Esophagus squamous epithelium (tissue), 5 donors: ENCODE results near the gene SLC16A9. TPM values are rescaled to one million over a fixed set of nuclear protein-coding genes. Genes with fewer than 3 reads are reported as not detected.

Experiments used
- DNase-seq: peaks from one replicate; lab custom pipeline; 2025; lab: John Stamatoyannopoulos, UW
- H3K27ac ChIP-seq, 4 donors: fragments of 200-600 bp; sonication (generic); one replicate each; pipeline ENCODE4 v1.5.1; 2016 to 2019; ENCODE audit warnings: mild to moderate bottlenecking in 1 of 4
- H3K27me3 ChIP-seq, 4 donors: fragments of 200-600 bp; sonication (generic); 1 replicate in 3 of 4; 2 replicates in 1 of 4; pipeline versions ENCODE4 v1.5.1 to v1.6.0; 2017 to 2021; ENCODE audit warnings: antibody characterized with exemption in 1 of 4
- H3K36me3 ChIP-seq, 3 donors: fragments of 200-600 bp; sonication (generic); one replicate each; pipeline ENCODE4 v1.5.1; 2016 to 2019
- H3K4me1 ChIP-seq, 3 donors: fragments of 200-600 bp; sonication (generic); one replicate each; pipeline ENCODE4 v1.5.1; 2017 to 2019
- H3K4me3 ChIP-seq, 4 donors: fragments of 200-600 bp; sonication (generic); 1 replicate in 3 of 4; 2 replicates in 1 of 4; pipeline ENCODE4 v1.5.1; 2016 to 2019; ENCODE audit warnings: mild to moderate bottlenecking in 2 of 4, moderate library complexity in 1 of 4
- H3K9me3 ChIP-seq, 3 donors: fragments of 200-600 bp; sonication (generic); one replicate each; pipeline ENCODE4 v1.5.1; 2016 to 2019
- POLR2A ChIP-seq, 4 donors: fragments of 450-650 bp; IDR thresholded peaks; one replicate each; pipeline ENCODE4 v1.6.1; 2017; ENCODE audit warnings: antibody characterized with exemption in 4 of 4, mild to moderate bottlenecking in 4 of 4, moderate library complexity in 3 of 4
- WGBS, 2 donors: methylation state at CpG; one replicate each; pipeline ENCODE4 v1.1.5; 2018; 5-methylcytosine and 5-hydroxymethylcytosine counted together
- intact Hi-C: fragments of 100-400 bp; cut with DNase I; formaldehyde crosslinking; loops from one replicate; pipeline ENCODE4 v1.15.0; 2022
- total RNA-seq, 4 donors: library from RNA; depleted of rRNA; stranded (reverse); fragments of >200 nt; gene quantifications; one replicate each; pipeline ENCODE4 v1.1.0, GENCODE V29; 2016
- TF ChIP-seq, protein P1 (sequence below), 6 experiments: fragments of 450-650 bp in 4 of 6; fragments of 200-600 bp in 2 of 6; sonication (generic) in 2 of 6; IDR thresholded peaks; one replicate each; pipeline ENCODE4 v1.5.1; 2016 to 2019; ENCODE audit warnings: antibody characterized with exemption in 6 of 6, mild to moderate bottlenecking in 4 of 6, moderate library complexity in 4 of 6
- donor health status: DM: yes; HTN: yes; CAD: no.

The SLC16A9 gene
- total RNA-seq, 4 donors from 2014 or later: 7.8 to 25.6 (median 15.0) TPM

- peaks cover 0 to 29% (median 9%) of the 10 kb centered on the region in 3 donors for H3K4me1 ChIP-seq
- WGBS, 2 donors: 50 to 72% methylated on average over 3 of the region's 3 CpGs
- H3K27ac ChIP-seq: no peak overlapping the region
- no peak for TF ChIP-seq POLR2A (IDR thresholded peaks at IDR 0.05)
- TF ChIP-seq, protein P1, sequence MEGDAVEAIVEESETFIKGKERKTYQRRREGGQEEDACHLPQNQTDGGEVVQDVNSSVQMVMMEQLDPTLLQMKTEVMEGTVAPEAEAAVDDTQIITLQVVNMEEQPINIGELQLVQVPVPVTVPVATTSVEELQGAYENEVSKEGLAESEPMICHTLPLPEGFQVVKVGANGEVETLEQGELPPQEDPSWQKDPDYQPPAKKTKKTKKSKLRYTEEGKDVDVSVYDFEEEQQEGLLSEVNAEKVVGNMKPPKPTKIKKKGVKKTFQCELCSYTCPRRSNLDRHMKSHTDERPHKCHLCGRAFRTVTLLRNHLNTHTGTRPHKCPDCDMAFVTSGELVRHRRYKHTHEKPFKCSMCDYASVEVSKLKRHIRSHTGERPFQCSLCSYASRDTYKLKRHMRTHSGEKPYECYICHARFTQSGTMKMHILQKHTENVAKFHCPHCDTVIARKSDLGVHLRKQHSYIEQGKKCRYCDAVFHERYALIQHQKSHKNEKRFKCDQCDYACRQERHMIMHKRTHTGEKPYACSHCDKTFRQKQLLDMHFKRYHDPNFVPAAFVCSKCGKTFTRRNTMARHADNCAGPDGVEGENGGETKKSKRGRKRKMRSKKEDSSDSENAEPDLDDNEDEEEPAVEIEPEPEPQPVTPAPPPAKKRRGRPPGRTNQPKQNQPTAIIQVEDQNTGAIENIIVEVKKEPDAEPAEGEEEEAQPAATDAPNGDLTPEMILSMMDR (IDR thresholded peaks at IDR 0.05): no peak
- DNase-seq: no peak
- intact Hi-C loops: no loop called here
- H3K9me3 ChIP-seq: no peaks in the 10 kb centered on the region
- H3K4me3 ChIP-seq: no peak overlapping the region
- no peaks in the 10 kb centered on the region for H3K36me3 ChIP-seq
- H3K27me3 ChIP-seq: peaks cover 0 to 32% (median 0%) of the 10 kb centered on the region in 4 donors
Measured at GRCh38 chr10:59711871-59712494, 2.3 kb upstream of the SLC16A9 start.

DNA sequence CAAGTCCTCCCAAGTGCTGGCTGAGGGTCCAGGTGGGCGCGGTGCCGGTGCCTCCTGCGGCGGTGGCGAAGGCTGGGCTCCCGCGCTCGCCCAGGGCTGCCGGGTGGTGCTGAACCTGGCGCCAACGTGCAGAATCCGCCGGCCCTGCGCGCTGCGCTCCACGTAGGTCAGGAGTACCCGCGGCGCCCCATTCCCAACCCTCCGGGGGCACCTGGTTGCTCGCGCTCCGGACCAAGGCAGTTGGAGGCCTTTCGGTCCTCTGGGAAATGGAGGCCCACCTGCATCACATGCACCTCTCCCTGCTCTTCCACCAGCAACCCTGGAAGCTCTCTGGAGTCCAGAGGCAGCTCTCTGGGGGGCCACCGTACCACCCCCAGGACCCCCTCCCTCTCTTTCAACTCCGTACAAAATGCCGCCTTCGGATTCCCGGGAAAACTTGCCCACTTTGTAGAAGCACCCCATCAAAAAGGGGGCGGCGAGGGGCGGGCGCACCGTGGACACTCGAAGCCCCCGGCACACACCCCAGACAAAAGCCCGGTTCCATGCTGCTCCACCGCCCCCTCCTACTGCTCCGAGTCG is 745 bp downstream of the SLC16A9 start:
- 0% methylated on average over 6 to 16 of the region's 42 CpGs for WGBS, 2 donors
- Histone ChIP-seq H3K9me3 (no peaks in the 10 kb centered on the region), H3K4me1 (peaks cover 0 to 29% (median 9%) of the 10 kb centered on the region in 3 donors), H3K27me3 (peaks cover 0 to 32% (median 0%) of the 10 kb centered on the region in 4 donors), H3K36me3 (no peaks in the 10 kb centered on the region), H3K4me3 (peak overlapping the region; percentile 59 to 77 (median 68)), H3K27ac (peak overlapping the region in 3 of 4 donors; percentile 16 to 70 (median 65))
- intact Hi-C loops: no loop called here
- no peak for TF ChIP-seq POLR2A (IDR thresholded peaks at IDR 0.05)
- TF ChIP-seq, protein P1 (IDR thresholded peaks at IDR 0.05): no peak
- no peak for DNase-seq

DNA sequence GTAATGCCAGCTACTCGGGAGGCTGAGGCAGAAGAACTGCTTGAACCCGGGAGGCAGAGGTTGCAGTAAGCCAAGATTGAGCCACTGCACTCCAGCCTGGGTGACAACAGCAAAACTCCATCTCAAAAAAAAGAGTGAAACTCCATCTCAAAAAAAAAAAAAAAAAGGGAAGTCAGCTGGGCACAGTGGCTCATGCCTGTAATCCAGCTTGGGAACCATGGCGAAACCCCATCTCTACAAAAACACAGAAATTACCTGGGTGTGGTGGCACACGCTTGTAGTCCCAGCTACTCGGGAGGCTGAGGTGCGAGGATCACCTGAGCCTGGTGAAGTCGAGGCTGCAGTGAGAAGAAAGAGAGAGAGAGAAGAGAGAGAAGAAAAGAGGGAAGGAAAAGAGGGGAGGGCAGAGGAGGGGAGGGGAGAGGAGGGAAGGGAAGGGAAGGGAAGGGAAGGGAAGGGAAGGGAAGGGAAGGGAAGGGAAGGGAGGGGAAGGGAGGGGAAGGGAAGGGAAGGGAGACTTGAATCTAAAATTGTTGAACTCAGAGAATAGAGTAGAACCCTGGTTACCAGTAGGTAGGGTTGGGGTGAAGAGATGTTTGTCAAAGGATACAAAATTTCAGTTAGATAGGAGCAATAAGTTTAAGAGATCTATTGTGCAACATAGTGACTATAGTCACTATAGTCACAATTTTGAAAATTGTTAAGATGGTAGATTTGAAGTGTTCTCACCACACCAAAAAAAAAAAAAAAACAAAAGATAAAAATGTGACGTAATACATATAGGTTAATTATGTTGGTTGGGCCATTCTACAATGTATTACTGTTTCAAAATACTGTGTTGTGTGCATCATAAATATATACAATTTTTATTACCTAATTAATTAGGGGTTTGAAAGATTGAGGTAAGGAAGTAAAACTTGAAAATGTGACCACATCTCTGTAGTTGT is 2.5 kb downstream of the SLC16A9 start:
- WGBS, 2 donors: 92 to 96% methylated on average over 6 to 8 of the region's 8 CpGs

DNA sequence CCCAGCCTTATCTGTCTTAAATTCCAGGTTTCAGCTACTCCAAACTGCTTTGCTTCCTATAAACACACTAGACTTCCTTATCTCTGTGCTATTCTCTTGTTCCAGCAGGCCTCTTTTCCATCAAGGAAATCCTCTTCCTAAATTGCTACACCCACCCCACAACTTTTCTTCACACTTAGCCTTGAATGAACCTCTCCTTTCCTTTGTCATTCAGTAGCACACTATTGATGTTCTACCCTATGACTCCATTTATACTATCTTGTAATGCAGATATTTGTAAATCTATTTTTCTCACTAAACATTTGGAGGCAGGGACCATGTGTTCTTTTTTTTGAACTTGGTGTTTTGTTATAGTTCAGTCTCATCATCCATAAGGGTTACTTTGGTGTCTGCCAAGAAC is 3.7 kb downstream of the SLC16A9 start:
- H3K27ac ChIP-seq: no peak overlapping the region
- TF ChIP-seq POLR2A (IDR thresholded peaks at IDR 0.05): no peak
- TF ChIP-seq, protein P1 (IDR thresholded peaks at IDR 0.05): no peak
- H3K4me1 ChIP-seq: peaks cover 0 to 29% (median 9%) of the 10 kb centered on the region in 3 donors
- peaks cover 0 to 32% (median 0%) of the 10 kb centered on the region in 4 donors for H3K27me3 ChIP-seq
- H3K4me3 ChIP-seq: no peak overlapping the region
- H3K9me3 ChIP-seq: no peaks in the 10 kb centered on the region
- no peak for DNase-seq
- no peaks in the 10 kb centered on the region for H3K36me3 ChIP-seq
- intact Hi-C loops: no loop called here

More for the DNA sequence above, 2.5 kb downstream of the SLC16A9 start:
- TF ChIP-seq POLR2A (IDR thresholded peaks at IDR 0.05): no peak
- TF ChIP-seq, protein P1 (IDR thresholded peaks at IDR 0.05): no peak
- no peaks in the 10 kb centered on the region for H3K36me3 ChIP-seq
- peaks cover 0 to 29% (median 9%) of the 10 kb centered on the region in 3 donors for H3K4me1 ChIP-seq
- peaks cover 0 to 32% (median 0%) of the 10 kb centered on the region in 4 donors for H3K27me3 ChIP-seq
- H3K9me3 ChIP-seq: no peaks in the 10 kb centered on the region
- H3K4me3 ChIP-seq: no peak overlapping the region
- H3K27ac ChIP-seq: no peak overlapping the region
- intact Hi-C loops: no loop called here
- DNase-seq: no peak
